Measurements from ENCODE around the gene FBXO46.
"Not testable (repeated sequence)": the region's sequence is repeated elsewhere in the genome, so short reads cannot be mapped to it uniquely, and the experiment has no call there.

Gene FBXO46

DNA sequence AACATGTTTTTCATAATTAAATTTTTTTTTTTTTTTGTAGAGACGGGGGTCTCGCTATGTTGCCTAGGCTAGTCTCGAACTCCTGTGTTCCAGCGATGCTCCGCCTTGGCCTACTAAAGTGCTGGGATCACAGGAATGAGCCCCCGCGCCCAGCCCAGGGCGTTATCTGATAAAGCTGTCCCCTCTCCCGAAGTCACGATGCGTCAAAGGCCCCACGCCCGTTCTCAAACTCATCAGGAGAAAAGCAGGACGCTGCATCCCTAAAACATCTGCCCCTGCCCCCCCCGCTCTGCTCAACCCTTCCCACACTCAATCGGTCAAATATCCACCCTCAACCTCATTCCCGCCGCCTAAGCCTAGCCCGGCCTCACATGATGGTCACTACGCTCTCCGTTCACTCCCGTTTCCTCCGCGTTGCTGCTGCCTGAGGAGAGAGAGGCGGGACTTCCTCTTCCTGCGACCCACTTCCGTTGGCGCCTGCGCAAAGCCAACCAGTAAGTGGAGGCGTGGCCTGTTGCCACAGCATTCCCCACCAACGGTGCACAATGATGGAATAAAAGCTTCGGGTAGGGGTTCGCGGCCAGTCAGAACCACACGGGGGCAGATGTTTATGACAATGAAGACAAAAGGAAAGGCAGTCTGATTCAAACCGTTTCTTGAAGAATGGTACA, 39.0 kb downstream of the FBXO46 start, which contains the start of gene SNRPD2:
SNRPD2 (minus strand) TSS at position 438 of the 671 bp plus-strand sequence; CDS start at position 373, 65 bp downstream.
- peaks cover 53% of the 10 kb centered on the region for H3K36me3 ChIP-seq
- H3K27ac ChIP-seq, result peak within 1 kb of the TSS; percentile 87
- H3K27me3 ChIP-seq, result no peaks in the 10 kb centered on the region
- TF ChIP-seq Cebpa-rat (IDR thresholded peaks at IDR 0.05), result no peak
- H3K4me3 ChIP-seq, result peak within 1 kb of the TSS; percentile 89
- H3K4me2 ChIP-seq, result peak within 1 kb of the TSS; percentile 92
- peaks cover 46% of the 10 kb centered on the region for H4K20me1 ChIP-seq
- peaks cover 20% of the 10 kb centered on the region for H3K4me1 ChIP-seq
- peak within 1 kb of the TSS; percentile 94 for H3K9ac ChIP-seq
- H3K9me3 ChIP-seq, result no peaks in the 10 kb centered on the region

DNA sequence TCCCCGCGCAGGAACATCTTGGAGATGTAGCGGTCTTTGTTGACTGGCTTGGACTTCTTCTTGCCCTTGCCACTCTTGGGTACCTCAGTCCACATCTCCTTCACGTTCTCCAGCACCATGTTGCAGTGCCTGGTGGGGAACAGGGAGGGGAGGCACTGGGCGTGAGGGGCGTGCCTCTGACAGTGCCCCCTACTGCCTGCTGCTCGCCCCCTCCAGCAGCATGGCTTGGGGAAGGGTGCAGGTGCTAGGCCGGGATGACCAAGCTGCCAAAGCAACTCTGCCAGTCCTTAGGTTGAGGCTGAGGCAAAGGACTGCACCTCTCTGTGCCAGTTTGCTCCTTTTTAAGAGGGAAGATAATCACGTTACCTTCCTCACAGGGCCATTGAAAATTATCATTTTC, 43.1 kb downstream of the FBXO46 start:
- TF ChIP-seq Cebpa-rat (IDR thresholded peaks at IDR 0.05), result no peak
- peaks cover 71% of the 10 kb centered on the region for H3K36me3 ChIP-seq
- H3K27me3 ChIP-seq, result no peaks in the 10 kb centered on the region

DNA sequence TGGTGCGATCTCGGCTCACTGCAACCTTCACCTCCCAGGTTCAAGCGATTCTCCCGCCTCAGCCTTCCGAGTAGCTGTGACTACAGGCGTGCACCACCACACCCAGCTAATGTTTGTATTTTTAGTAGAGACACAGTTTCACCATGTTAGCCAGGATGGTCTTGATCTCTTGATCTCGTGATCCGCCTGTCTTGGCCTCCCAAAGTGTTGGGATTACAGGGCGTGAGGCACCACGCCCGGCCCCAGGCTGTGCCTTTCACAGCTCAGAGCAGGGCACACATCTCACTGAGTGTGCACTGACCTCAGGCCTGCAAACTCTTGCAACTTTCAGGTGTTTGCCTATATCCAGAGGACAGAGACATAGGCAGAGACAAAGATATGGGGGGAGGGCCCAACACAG, 45.7 kb downstream of the FBXO46 start:
- not testable (repeated sequence) for H3K4me2 ChIP-seq, H3K27ac ChIP-seq, H3K4me3 ChIP-seq, H3K9ac ChIP-seq, H3K27me3 ChIP-seq, H3K9me3 ChIP-seq
- Histone ChIP-seq H3K4me1 (peaks cover 14% of the 10 kb centered on the region), H4K20me1 (peaks cover 58% of the 10 kb centered on the region), H3K36me3 (peaks cover 71% of the 10 kb centered on the region)

More for the DNA sequence above, 43.1 kb downstream of the FBXO46 start:
- peaks cover 73% of the 10 kb centered on the region for H4K20me1 ChIP-seq
- H3K9ac ChIP-seq, result no peak overlapping the region
- no peak overlapping the region for H3K4me2 ChIP-seq
- H3K4me3 ChIP-seq, result no peak overlapping the region
- H3K27ac ChIP-seq, result no peak overlapping the region
- H3K4me1 ChIP-seq, result peaks cover 11% of the 10 kb centered on the region
- H3K9me3 ChIP-seq, result no peaks in the 10 kb centered on the region

DNA sequence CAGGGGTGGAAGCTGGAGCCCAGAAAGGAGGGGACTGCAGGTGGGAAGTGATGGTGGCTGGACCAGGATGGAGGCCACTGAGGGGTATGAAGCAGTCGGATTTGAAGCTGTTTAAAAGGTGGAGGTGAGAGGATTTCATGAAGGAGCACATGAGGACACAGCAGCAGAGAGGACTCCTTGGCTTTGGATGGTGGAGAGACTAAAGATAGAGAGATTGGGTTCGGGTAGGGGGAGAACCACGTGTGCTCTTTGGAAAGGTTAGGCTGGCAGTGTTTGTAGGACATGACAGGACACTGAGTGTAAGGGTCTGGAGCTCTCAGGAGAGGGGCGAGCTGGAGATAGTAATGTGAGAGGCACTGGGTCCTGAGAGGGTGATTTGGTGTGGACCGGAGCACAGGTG, 47.8 kb downstream of the FBXO46 start:
- Histone ChIP-seq H3K4me1 (peaks cover 14% of the 10 kb centered on the region), H3K27me3 (peaks cover 18% of the 10 kb centered on the region), H3K36me3 (peaks cover 51% of the 10 kb centered on the region), H3K9me3 (no peaks in the 10 kb centered on the region), H4K20me1 (peaks cover 42% of the 10 kb centered on the region), H3K4me2 (no peak overlapping the region), H3K4me3 (no peak overlapping the region), H3K9ac (no peak overlapping the region), H3K27ac (no peak overlapping the region)
- no peak for TF ChIP-seq Cebpa-rat (IDR thresholded peaks at IDR 0.05)

DNA sequence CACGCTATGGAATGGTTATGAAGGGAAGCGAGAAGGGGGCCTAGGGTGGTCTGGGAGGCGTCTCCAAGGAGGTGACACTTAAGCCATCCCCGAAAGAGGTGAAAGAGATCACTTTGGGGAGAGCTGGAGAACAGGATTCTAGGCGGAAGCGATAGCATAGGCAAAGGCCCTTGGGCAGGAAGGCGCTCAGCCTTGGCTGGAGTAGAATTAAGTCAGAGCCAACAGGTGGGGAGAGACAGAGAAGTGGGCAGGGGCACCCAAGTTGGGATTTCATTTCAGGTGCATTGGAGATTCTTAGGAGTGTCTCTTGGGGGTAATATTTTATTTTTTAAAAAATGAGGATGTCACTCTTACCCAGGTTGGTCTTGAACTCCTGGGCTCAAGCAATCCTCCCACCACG, 48.6 kb downstream of the FBXO46 start:
- Histone ChIP-seq H3K4me2 (peak overlapping the region; percentile 92), H3K36me3 (peaks cover 43% of the 10 kb centered on the region), H3K4me1 (peaks cover 18% of the 10 kb centered on the region), H3K27me3 (peaks cover 26% of the 10 kb centered on the region), H3K9ac (no peak overlapping the region; the same call in 1 of the 2 replicates), H3K9me3 (no peaks in the 10 kb centered on the region), H4K20me1 (peaks cover 38% of the 10 kb centered on the region), H3K27ac (peak overlapping the region; percentile 59; the same call in 1 of the 2 replicates), H3K4me3 (no peak overlapping the region; the same call in 1 of the 2 replicates)
- TF ChIP-seq Cebpa-rat (IDR thresholded peaks at IDR 0.05), result no peak

DNA sequence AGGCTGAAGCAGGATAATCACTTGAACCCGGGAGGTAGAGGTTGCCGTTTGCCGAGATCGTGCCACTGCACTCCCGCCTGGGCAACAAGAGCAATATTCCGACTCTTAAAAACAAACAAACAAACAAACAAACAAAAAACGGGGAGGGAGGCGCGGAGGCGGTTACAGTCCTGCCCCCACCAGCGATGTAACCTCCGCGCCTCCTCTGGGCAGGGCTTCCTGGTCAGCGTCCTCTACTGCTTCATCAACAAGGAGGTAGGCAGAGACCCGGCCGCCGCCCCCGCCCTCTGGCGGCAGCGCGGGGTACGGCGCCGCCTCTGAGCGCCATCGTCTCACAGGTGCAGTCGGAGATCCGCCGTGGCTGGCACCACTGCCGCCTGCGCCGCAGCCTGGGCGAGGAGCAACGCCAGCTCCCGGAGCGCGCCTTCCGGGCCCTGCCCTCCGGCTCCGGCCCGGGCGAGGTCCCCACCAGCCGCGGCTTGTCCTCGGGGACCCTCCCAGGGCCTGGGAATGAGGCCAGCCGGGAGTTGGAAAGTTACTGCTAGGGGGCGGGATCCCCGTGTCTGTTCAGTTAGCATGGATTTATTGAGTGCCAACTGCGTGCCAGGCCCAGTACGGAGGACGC, 49.2 kb downstream of the FBXO46 start:
- peak overlapping the region; percentile 65 for H3K9ac ChIP-seq
- peaks cover 32% of the 10 kb centered on the region for H3K27me3 ChIP-seq
- peak overlapping the region; percentile 59; the same call in 1 of the 2 replicates for H3K27ac ChIP-seq
- H3K9me3 ChIP-seq, result no peaks in the 10 kb centered on the region
- H3K4me2 ChIP-seq, result peak overlapping the region; percentile 92
- no peak for TF ChIP-seq Cebpa-rat (IDR thresholded peaks at IDR 0.05)
- peak overlapping the region; percentile 59 for H3K4me3 ChIP-seq
- H3K36me3 ChIP-seq, result peaks cover 37% of the 10 kb centered on the region
- peaks cover 18% of the 10 kb centered on the region for H3K4me1 ChIP-seq
- peaks cover 34% of the 10 kb centered on the region for H4K20me1 ChIP-seq

DNA sequence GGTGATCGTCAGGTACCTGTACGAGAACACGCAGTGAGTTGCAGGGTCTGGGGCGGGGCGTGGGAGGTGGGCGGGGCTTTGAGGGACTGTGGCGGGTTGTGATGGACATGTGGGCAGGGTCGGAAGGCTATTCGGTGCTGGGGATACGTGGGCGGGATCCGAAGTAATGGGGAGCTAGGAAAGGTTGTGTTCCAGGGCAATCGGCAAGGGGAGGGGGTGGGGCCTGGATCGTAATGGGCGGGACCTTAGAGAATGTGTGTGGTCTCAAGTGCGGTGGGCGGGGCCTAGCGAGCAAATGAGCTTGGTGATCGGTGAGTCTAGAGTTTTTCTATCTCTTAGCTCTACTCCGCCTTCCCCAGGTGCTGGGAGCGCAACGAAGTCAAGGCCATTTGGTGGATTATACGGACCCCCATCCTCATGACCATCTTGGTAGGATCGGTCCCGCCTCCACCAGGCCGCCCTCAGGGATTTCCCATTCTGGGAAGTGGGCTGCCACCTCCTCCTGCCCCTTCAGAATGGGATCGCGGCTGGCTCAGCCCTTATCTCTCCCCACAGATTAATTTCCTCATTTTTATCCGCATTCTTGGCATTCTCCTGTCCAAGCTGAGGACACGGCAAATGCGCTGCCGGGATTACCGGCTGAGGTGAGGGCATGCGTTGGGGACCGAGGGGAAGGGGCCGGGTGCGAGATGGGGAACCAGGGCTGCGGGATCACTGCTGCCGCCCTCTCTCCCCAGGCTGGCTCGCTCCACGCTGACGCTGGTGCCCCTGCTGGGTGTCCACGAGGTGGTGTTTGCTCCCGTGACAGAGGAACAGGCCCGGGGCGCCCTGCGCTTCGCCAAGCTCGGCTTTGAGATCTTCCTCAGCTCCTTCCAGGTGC, 53.1 kb downstream of the FBXO46 start:
- no peak for TF ChIP-seq Cebpa-rat (IDR thresholded peaks at IDR 0.05)
- H3K4me3 ChIP-seq, result no peak overlapping the region
- H3K4me1 ChIP-seq, result peaks cover 18% of the 10 kb centered on the region
- H3K27ac ChIP-seq, result no peak overlapping the region
- H3K9me3 ChIP-seq, result no peaks in the 10 kb centered on the region
- H3K9ac ChIP-seq, result no peak overlapping the region
- H3K4me2 ChIP-seq, result no peak overlapping the region
- peaks cover 8% of the 10 kb centered on the region; the same call in 1 of the 2 replicates for H4K20me1 ChIP-seq
- no peaks in the 10 kb centered on the region for H3K36me3 ChIP-seq
- peaks cover 68% of the 10 kb centered on the region for H3K27me3 ChIP-seq

DNA sequence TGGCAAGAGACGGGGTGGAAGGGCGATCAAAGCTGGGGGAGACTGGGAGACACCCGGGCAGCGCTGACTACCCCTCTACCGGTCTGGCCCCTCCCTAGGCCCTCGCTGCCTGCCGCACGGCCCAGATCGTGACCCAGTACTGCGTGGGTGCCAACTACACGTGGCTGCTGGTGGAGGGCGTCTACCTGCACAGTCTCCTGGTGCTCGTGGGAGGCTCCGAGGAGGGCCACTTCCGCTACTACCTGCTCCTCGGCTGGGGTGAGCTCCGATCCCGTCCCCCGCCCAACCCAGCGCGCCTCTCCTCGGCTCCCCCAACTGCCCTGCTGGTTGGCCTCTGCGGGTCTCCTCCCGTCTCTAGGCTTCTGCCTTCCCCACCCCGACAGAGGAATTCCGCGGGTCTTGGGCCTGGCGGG, 53.8 kb downstream of the FBXO46 start:
- no peak overlapping the region for H3K4me2 ChIP-seq
- no peak for TF ChIP-seq Cebpa-rat (IDR thresholded peaks at IDR 0.05)
- no peaks in the 10 kb centered on the region for H3K36me3 ChIP-seq
- peaks cover 8% of the 10 kb centered on the region; the same call in 1 of the 2 replicates for H4K20me1 ChIP-seq
- no peaks in the 10 kb centered on the region for H3K9me3 ChIP-seq
- no peak overlapping the region for H3K4me3 ChIP-seq
- no peak overlapping the region for H3K9ac ChIP-seq
- peaks cover 74% of the 10 kb centered on the region for H3K27me3 ChIP-seq
- H3K27ac ChIP-seq, result no peak overlapping the region
- H3K4me1 ChIP-seq, result peaks cover 16% of the 10 kb centered on the region

DNA sequence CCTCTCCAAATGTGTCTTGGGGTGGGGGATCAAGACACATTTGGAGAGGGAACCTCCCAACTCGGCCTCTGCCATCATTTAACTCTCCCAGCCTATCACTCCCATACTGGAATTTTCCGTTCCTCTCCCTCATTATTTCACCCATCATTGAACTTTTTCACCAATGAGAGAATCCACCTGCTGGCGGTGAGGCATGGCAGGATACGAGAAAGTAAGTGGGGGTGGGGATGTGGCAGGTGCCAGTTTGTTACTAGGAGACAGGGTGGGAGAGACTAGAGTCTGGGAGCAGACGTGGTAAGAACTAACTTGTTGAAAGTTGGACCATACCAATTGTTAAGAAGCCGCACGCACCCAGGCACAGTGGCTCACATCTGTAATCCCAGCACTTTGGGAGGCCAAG, 55.8 kb downstream of the FBXO46 start:
- no peak overlapping the region for H3K9ac ChIP-seq
- 0 out of 2 replicates have a peak, but pooled peaks cover 9% of the 10 kb centered on the region for H3K4me1 ChIP-seq
- no peak for TF ChIP-seq Cebpa-rat (IDR thresholded peaks at IDR 0.05)
- H3K4me2 ChIP-seq, result no peak overlapping the region
- no peak overlapping the region for H3K4me3 ChIP-seq
- no peak overlapping the region for H3K27ac ChIP-seq
- H4K20me1 ChIP-seq, result peaks cover 8% of the 10 kb centered on the region; the same call in 1 of the 2 replicates
- peaks cover 92% of the 10 kb centered on the region for H3K27me3 ChIP-seq
- H3K36me3 ChIP-seq, result no peaks in the 10 kb centered on the region
- no peaks in the 10 kb centered on the region for H3K9me3 ChIP-seq
